ENCODE results near the gene TSPEAR. TPM values are rescaled to one million over a fixed set of nuclear protein-coding genes. Genes with fewer than 3 reads are reported as not detected.

TSPEAR gene
- total RNA-seq, 1 donor from 2014 or later, result not detected

- H3K4me1 Mint-ChIP-seq (ENCODE audit: low read depth, unreplicated experiment), result peaks cover 8% of the 10 kb centered on the region
- peaks cover 5% of the 10 kb centered on the region for H3K27me3 Mint-ChIP-seq (ENCODE audit: unreplicated experiment)
- peaks cover 6% of the 10 kb centered on the region for H3K36me3 Mint-ChIP-seq (ENCODE audit: unreplicated experiment)
- no peak overlapping the region for H3K4me3 Mint-ChIP-seq (ENCODE audit: unreplicated experiment)
- no peak for TF ChIP-seq CTCF (IDR thresholded peaks at IDR 0.05; ENCODE audit: partially characterized antibody, unreplicated experiment)
- H3K9me3 Mint-ChIP-seq (ENCODE audit: unreplicated experiment), result peaks cover 10% of the 10 kb centered on the region
- peak; percentile 5 for DNase-seq
- H3K27ac Mint-ChIP-seq (ENCODE audit: unreplicated experiment), result no peak overlapping the region
Measured at GRCh38 chr21:44527156-44527982, 184.0 kb downstream of the TSPEAR start.

GRCh38 chr21:44526096-44526997 is 185.0 kb downstream of the TSPEAR start:
- peaks cover 6% of the 10 kb centered on the region for H3K36me3 Mint-ChIP-seq (ENCODE audit: unreplicated experiment)
- no peak overlapping the region for H3K27ac Mint-ChIP-seq (ENCODE audit: unreplicated experiment)
- peaks cover 5% of the 10 kb centered on the region for H3K9me3 Mint-ChIP-seq (ENCODE audit: unreplicated experiment)

GRCh38 chr21:44525391-44526095 is 185.8 kb downstream of the TSPEAR start:
- H3K4me3 Mint-ChIP-seq (ENCODE audit: unreplicated experiment), result no peak overlapping the region
- peaks cover 5% of the 10 kb centered on the region for H3K36me3 Mint-ChIP-seq (ENCODE audit: unreplicated experiment)
- H3K4me1 Mint-ChIP-seq (ENCODE audit: low read depth, unreplicated experiment), result peaks cover 4% of the 10 kb centered on the region
- peak; percentile 1 for DNase-seq
- peaks cover 5% of the 10 kb centered on the region for H3K9me3 Mint-ChIP-seq (ENCODE audit: unreplicated experiment)
- H3K27me3 Mint-ChIP-seq (ENCODE audit: unreplicated experiment), result peaks cover 6% of the 10 kb centered on the region
- no peak overlapping the region for H3K27ac Mint-ChIP-seq (ENCODE audit: unreplicated experiment)
- TF ChIP-seq CTCF (IDR thresholded peaks at IDR 0.05; ENCODE audit: partially characterized antibody, unreplicated experiment), result no peak

More at GRCh38 chr21:44526096-44526997, 185.0 kb downstream of the TSPEAR start:
- H3K4me3 Mint-ChIP-seq (ENCODE audit: unreplicated experiment), result no peak overlapping the region
- H3K27me3 Mint-ChIP-seq (ENCODE audit: unreplicated experiment), result peaks cover 5% of the 10 kb centered on the region
- no peak for TF ChIP-seq CTCF (IDR thresholded peaks at IDR 0.05; ENCODE audit: partially characterized antibody, unreplicated experiment)
- H3K4me1 Mint-ChIP-seq (ENCODE audit: low read depth, unreplicated experiment), result peaks cover 4% of the 10 kb centered on the region
- peak; percentile 4 for DNase-seq

- DNase-seq, result no peak
- H3K27ac Mint-ChIP-seq (ENCODE audit: unreplicated experiment), result no peak overlapping the region
- H3K9me3 Mint-ChIP-seq (ENCODE audit: unreplicated experiment), result peaks cover 2% of the 10 kb centered on the region
- H3K36me3 Mint-ChIP-seq (ENCODE audit: unreplicated experiment), result no peaks in the 10 kb centered on the region
- H3K4me1 Mint-ChIP-seq (ENCODE audit: low read depth, unreplicated experiment), result no peaks in the 10 kb centered on the region
- H3K27me3 Mint-ChIP-seq (ENCODE audit: unreplicated experiment), result peaks cover 3% of the 10 kb centered on the region
- H3K4me3 Mint-ChIP-seq (ENCODE audit: unreplicated experiment), result no peak overlapping the region
- no peak for TF ChIP-seq CTCF (IDR thresholded peaks at IDR 0.05; ENCODE audit: partially characterized antibody, unreplicated experiment)
Measured at GRCh38 chr21:44524414-44525371, 186.7 kb downstream of the TSPEAR start.
